DMS53 (cell line): ENCODE data around the gene PCAT7.
"Not testable (repeated sequence)": the region's sequence is repeated elsewhere in the genome, so short reads cannot be mapped to it uniquely, and the experiment has no call there.

Experiments used
- DNase-seq: peaks from one replicate; lab custom pipeline; 2025; lab: John Stamatoyannopoulos, UW

PCAT7 gene

DNA sequence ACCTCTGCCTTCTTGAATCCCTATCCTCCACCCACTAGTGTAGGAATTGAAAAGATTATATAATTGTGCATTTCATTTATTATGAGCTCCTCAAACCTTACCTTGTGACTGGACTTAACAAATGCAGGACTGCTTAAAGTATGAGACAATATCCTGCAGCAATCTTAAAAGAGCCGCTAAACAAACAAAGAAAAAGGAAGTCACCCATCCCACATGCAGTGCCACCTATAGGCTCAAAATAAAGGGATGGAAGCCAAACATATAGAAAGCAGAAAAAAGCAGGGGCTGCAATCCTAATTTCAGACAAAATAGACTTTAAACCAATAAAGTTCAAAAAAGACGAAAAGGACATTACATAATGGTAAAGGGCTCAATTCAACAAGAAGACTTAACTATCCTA lies 8.7 kb downstream of the PCAT7 start:
- no peak for DNase-seq

DNA sequence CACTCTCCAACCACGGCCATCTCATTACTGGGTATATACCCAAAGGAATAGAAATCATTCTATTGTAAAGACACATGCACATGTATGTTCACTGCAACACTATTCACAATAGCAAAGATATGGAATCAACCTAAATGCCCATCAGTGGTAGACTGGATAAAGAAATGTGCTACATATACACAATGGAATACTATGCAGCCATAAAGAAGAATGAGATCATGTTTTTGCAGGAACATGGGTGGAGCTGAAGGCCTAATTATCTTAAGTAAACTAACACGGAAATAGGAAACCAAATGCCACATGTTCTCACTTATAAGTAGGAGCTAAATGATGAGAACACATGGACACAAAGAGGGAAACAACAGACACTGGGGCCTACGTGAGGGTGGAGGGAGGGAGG lies 9.4 kb downstream of the PCAT7 start:
- not testable (repeated sequence) for DNase-seq

DNA sequence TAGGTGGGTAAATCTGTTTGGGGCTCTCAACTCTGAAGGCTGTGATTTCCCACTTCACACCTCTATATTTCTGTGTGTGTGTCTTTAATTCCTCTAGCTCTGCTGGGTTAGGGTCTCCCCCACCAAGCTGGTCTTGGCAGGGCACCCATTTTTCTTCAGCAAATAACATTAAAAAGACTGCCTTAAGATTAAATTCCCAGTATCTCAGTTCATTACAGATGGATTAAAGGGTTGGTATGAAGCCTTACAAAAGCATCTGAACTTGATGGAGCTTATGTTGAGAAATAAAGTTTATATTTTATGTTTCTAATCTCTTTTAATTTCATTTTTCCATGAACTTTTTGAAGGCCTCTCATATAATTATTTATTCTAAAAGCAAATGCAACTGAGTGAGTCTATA lies 11.7 kb downstream of the PCAT7 start:
- DNase-seq = no peak

DNA sequence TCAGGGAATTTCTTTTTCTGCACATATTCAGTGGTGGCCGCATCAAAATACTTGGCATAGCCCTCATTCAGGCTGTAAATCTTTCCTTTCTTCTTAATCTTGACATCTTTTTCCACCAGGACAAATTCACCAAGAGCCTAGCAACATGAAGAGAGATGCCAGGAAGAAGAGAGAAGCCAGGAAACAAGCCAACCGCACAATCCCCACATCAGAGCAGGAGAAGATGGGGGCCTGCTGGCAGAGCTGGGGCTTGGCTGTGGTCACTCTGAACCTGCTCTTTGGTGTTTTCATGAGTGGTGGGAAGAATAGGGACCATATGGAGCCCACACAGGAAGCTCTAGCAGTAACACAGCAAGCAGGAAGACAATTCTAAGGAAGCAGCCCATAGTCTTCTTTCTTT lies 12.4 kb downstream of the PCAT7 start:
- no peak for DNase-seq

DNA sequence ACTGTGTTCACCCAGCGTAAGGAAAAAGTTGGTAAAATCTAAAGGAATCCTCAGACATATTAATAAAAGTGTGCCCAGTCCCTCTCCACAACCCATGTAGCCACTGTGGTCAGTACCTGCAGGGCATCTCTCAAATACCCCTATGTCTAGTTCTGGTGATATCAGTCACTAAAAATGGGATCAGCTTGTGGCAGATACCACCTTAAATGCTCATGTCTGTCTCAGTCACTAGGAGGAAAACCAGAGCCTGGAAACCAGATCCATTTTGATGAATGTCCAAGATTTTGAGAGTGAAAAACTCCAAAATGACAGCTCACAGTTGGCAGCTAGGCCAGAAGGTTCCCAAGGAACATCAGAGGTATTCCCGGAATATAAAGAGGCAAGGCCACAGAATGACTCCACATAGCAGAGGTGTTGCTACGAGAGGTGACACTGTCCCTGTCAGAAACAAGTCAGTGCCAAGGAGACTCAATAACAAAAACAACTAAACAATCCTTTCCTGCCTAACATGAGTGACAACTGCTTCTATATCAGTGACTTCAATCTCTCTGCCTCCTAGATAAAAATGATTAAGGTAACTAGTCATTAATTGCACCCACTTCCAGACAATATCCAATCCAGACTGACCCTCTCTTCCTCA lies 13.5 kb downstream of the PCAT7 start:
- no peak for DNase-seq

DNA sequence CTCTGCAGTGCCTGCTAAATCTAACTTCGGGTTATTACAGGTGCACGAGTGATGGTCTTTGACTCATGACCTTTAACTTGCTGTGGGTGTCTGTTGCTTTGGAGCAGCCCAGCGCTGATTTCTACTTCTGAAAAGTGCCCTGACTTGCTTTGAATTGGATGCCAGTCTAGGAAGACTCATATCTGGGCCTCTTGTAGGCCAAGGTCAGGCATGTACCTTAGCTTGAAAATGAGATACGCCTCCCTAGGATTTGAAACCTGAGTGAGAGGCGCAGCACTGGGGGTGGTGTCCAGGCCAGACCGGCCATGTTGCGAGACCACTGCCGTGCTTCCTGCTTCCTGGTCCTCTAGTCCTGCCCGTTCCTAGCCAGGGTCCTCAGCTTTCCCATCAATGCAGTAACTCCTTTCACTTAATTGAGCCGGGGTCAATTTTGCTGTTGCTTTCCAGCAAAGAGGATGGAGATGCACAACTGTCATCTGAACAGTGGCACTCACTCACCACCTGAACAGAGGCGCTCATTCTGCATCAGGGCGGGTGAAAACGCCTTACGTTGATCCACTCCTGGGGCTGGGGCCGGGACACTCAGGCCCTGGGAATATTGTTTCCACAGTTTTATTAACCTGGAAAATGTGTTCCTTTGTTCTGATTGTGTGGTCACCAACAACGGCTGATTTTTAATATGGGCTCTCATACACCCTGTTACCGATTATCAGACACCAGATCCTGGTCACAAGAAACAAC lies 14.3 kb downstream of the PCAT7 start:
- no peak for DNase-seq

DNA sequence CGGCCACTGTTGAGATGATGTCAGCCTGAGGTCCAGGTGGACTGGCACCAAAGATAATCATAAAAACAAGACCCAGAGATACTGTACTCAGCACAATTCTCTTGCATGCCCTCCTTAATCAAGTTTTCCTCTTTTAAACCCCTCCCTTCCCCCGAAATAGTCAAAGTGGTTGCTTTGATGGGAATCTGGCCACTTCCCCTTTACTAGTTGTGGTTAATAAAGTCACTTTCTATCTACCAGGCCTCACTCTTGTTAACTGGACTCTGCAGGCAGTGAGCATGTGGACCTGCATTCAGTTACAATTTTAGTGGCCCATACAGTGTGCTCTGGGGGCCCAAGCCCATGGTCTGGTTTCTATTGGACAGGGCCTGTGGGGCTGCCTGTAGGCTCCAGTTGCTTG lies 21.2 kb downstream of the PCAT7 start:
- no peak for DNase-seq

DNA sequence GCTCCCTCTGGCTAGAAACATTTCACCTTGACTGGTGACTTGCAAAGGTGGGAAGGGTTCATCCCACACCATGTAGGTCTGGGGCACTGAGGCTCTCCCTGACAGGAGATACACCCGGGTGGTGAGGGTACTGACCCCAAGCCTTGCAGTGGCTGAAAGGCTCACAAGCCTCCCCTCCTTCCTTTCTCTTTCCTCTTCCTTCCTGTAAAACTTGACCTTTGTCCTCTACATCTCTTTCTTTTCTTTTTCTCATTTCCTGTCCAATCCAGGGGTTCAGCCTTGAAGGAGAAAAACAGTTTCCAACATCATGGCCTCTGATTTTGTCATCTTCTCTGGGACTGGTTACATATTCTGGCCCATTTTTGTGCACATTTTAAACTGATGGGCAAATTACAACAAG lies 22.2 kb downstream of the PCAT7 start:
- peak; percentile 4 for DNase-seq

DNA sequence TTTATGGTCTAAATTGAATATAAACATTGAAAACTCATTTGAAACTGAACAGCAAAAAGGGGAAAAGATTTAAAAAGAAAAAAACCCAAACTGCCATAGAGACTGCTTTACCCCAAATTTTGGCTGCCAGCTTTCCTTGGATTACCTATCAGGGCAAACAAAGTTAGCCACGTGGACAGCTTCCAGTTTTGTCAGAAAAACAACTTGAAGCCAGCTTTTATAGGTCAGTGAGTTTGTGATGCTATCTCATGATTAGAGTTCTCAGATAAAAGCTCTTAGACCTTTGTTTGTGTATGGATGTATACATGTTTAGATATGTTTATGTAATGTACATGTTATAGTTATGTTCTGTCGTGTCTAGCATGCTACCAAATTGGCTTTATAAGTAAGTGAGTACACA lies 22.7 kb downstream of the PCAT7 start:
- DNase-seq = no peak

DNA sequence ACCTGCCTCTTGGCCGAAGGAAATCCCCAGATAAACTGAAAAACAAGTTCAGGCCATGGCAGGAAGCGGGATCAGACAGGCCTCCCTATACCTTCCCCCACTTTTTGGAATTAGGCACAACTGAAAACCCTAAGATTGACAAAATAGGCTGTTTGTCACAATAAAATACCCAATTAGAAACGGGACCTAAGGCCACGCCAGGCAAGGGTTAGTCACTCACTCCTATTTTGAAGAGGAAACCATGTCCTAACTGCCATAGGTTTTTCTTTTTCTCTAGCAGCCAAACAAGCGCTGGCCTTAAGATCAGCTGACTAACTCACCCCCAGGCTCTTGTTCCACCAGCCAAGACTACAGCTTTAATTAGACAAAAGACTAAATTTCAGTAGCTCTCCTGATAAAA lies 26.8 kb downstream of the PCAT7 start:
- DNase-seq = no peak

DNA sequence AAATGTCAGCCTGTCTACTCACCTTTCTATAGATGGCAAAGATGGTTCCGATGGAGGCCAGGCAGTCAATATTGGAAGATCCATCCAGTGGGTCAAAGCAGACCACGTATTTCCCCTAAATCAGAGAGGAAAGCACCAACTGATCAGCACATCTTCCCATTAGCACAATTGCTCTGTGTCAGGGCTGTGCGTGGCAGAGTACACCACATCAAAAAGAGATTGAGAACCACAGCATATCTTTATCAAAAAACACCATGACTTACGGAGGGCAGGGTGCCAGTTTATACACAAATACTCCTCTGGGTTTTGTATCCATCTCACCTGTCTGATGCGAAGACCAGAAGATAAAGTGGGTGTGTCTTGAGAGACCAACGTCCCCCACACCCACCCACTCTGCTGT lies 29.7 kb downstream of the PCAT7 start:
- no peak for DNase-seq

DNA sequence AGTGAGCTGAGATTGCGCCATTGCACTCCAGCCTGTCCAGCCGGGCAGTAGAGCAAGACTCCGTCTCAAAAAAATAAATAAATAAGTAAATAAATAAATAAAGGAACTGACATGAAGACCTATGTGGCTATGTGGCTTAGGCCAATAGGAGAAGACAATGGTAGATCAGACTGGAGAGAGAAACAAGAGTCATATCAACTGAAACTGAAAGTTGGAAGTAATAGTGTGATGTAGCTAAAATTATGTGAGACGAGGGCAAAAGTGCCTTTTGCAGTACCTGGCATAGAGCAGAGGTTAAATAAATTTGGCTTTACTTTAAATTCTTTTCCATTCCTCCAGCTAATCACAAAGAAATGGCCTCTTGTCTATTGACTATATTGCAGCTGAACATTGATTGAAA lies 31.4 kb downstream of the PCAT7 start:
- DNase-seq = no peak

DNA sequence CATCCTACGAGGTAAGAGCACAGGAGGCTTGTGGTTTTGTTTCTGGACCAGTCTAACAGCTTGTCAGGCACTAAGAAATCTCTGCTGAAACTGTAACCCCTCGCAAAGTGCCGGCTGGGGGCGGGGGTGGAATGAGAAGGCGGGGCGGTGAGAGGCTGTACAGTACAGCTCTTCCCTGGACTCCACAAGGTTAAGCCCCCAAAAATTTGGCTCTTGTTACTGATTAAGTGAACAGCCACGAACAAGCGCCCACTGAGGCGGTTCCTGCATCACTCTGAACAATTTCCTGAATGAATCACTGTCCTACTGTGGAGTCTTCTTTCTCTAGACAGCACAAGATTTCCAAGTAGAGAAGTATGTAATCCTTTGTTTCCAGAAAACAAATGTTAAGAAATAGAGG lies 31.9 kb downstream of the PCAT7 start:
- no peak for DNase-seq

DNA sequence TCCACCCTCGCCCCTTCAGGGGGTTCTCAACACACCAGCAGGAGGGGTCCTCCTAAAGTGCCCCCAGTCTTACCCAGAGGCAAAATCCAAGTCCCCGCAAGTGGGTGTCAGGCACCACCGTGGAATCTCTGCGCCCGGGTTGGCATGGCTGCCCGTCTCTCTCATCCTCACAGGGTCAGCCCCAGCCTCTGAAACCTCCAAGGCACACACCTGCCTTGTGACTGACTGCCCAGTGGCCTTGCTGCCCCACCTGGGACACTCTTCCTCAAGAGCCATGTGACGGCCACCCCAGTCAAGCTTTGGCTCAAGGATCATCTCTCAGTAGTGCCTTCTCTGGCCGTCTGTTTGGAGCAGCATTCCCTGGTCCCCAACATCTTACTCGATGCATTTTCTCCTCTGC lies 33.8 kb downstream of the PCAT7 start:
- DNase-seq = no peak

DNA sequence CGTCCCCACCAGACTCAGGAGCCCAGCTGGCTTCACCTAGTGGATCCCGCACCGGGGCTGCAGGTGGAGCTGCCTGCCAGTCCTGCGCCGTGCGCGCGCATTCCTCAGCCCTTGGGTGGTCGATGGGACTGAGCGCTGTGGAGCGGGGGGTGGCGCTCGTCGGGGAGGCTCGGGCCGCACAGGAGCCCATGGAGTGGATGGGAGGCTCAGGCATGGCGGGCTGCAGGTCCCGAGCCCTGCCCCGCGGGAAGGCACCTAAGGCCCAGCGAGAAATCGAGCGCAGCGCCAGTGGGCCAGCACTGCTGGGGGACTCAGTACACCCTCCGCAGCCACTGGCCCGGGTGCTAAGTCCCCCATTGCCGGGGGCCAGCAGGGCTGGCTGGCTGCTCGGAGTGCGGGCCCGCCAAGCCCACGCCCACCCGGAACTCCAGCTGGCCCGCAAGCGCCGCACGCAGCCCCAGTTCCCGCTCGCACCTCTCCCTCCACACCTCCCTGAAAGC lies 36.2 kb downstream of the PCAT7 start:
- DNase-seq = not testable (repeated sequence)

DNA sequence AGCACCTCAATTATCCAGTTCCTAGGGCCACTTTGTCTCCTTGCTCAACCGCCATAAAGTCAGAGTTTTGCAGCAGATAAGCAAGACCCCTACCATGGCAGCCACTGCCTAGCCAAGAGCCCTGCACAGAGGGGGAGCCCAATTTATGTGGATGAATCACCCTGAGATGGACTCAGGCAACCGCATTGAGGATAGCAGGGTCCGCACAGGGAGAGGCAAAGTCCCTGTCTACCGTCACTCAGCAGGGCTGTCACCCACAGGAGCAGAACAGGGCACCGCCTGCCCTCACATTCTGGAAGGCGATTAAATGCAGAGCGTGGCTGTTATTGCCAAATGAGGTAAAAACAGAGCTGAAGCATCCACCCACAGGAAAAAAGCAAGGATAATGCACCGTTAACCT lies 37.0 kb downstream of the PCAT7 start:
- no peak for DNase-seq

DNA sequence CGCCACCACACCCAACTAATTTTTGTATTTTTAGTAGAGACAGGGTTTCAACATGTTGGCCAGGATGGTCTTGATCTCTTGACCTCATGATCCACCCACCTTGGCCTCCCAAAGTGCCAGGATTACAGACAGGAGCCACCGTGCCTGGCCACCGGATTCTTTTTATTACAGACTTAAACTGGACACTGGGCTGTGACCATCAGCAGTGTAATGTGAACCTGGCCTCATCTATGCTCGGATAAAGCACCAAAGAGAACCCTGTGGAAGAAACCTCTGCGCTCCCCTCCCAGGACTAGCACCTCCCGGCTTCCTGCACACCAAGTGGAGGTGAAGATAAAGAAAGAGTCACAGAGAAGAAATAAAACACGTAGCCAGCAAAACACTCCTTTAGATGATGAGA lies 37.8 kb downstream of the PCAT7 start:
- not testable (repeated sequence) for DNase-seq

DNA sequence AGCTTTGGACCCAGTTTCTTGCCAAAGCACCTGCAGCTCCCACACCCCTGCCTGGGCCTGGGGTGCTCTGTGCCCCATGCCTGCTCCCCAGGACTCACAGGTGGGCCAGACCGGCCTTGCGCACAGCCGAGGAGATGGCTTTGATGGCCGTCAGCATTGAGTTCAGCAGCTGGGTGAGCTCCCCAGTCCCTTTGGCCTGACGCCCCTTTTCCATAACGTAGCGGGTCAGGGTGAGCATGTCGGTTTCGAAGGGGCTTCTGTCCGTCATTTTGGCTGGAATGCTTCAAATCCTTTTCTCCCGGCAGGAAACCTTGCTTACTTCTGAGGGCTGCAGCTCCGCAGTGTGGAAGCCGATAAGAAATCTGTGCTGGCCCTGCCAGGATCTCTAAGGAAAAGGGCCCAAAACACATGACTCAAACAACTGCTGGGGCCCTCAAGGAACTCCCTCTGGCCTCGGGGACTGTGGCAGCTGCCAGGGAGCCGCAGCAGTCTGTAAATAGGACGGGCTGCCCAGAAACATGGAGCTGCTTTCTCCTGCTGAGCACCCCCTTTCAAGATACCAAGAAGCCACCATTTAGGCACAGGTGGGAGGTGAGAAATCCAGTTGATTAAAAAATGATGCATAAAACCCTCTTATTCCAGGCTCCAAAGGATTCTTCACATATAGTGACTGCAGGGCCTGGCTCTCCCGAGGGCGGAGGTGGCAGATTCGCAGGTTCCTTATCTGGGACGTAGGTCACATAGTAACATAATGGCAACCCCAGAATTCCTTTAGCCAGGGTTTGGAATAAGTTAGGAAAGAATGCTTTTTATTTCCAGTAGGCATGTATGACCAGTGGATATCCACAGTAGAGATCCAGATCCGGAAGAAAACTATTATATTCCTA lies 38.8 kb downstream of the PCAT7 start, which contains the start of gene FBP2:
Gene FBP2, minus strand, starts transcription at position 366 of the 887 bp plus-strand sequence. Its CDS starts 98 bp downstream, at position 268.
- no peak for DNase-seq

DNA sequence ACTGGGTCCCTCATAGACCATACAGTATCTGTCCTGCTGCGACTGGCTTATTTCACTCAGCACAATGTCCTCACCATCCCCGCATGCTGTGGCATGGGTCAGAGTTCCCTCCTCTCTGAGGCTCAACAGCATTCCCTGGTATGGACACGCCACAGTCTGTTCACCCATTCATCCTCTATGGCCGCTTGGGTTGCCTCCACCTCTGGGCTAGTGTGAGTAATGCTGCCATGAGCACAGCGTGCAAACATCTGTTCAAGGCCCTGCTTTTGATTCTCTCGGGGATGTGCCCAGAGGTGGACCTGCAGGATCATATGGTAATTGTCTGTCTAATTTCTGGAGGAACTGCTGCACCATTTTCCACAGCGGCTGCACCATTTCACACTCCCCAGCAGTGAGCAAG lies 44.2 kb downstream of the PCAT7 start:
- no peak for DNase-seq

DNA sequence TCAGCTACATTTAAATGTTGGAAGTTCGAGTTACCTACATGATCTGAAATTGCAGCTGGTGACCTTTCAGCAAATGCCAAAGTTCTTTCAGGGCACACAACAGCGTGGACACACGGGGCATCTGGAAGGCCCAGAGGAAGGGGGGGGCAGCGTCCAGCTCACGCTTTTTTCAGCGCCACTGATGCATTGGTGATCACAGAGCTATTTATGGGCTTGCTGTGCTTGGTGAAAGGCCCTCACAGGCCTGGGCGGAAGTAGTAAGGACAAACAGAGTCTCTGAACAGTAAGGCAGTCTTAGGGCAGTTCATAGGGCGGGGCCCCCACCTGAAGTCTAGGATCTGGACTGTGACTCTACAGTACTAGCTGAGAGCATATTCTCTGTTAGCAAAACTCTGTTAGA lies 45.4 kb downstream of the PCAT7 start:
- no peak for DNase-seq

DNA sequence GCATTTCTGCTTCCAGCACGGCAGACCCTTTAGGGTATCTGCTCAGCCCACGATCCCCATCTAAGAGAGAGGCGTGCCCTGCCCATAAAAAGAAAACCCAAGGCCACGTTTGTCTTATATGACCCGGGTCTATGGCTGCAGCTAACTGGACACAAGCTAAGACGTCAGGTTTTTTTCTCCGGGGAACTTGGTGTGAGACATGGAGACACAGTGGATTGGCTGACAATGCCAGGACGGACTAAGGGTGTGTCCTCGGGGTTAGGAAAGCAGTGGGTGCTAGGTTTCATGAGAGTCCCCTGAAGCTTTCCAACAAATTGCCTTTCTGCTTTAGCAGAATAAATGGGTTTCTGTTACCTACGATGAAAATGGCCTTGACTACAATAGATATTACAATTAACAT lies 45.8 kb downstream of the PCAT7 start:
- no peak for DNase-seq

DNA sequence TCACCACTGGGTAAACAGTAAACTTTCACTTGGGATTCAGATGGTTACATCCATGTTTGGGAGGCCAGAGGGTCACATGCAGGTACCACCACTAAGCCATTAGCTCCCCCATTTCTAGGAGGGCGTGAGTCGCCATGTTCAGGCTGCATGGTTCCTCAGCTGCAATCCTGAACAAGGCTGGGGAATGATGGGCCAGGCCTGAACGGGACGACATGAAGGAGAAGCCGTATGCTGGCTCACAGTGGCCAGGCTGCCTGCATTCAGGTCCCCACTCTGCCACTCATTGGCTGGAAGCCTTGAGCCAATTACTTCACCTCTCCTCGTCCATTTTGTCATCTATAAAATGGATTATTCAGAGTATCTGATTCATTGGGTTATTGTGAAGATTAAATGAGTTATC lies 47.8 kb downstream of the PCAT7 start:
- DNase-seq = no peak
